WTC11 (cell line): ENCODE measurements around the gene RPL36A. TPM values are rescaled to one million over a fixed set of nuclear protein-coding genes. Genes with fewer than 3 reads are reported as not detected.

ENCODE experiments used
- ATAC-seq: fragments of 200-7000 bp; cut with Tn5 transposase; 2 replicates; pipeline ENCODE4 v1.10.0; 2021; ENCODE audit warnings: mild to moderate bottlenecking, moderate library complexity
- CTCF ChIA-PET: fragments of 300-600 bp; sonication (Branson Sonifier 250); formaldehyde crosslinking; loops from one replicate; lab custom pipeline; 2021; ENCODE audit warnings: antibody characterized with exemption; lab: Charles Lee
- POLR2A ChIA-PET: fragments of 350-600 bp; sonication (Branson Sonifier 250); formaldehyde crosslinking; loops from one replicate; lab custom pipeline; 2021; ENCODE audit warnings: antibody characterized with exemption; lab: Charles Lee
- DNase-seq: peaks from one replicate; pipeline ENCODE4 v3.0.0; 2021; ENCODE audit warnings: low spot score
- H3K27ac Mint-ChIP-seq: 2 replicates; pipeline ENCODE4 v1.8.0; 2021; ENCODE audit warnings: mixed read lengths
- H3K27me3 Mint-ChIP-seq: 2 replicates; pipeline ENCODE4 v1.8.0; 2021; ENCODE audit warnings: low read depth, mild to moderate bottlenecking, moderate library complexity, mixed read lengths
- H3K36me3 Mint-ChIP-seq: 2 replicates; pipeline ENCODE4 v1.8.0; 2021; ENCODE audit warnings: mixed read lengths
- H3K4me1 Mint-ChIP-seq: 2 replicates; pipeline ENCODE4 v1.8.0; 2022; ENCODE audit warnings: mixed read lengths
- H3K4me3 Mint-ChIP-seq: 2 replicates; pipeline ENCODE4 v1.8.0; 2021; ENCODE audit warnings: mild to moderate bottlenecking, moderate library complexity, mixed read lengths
- H3K9me3 Mint-ChIP-seq: 2 replicates; pipeline ENCODE4 v1.8.0; 2021; ENCODE audit warnings: mixed read lengths
- ATF1 ChIP-seq: sonication (generic); formaldehyde crosslinking; IDR thresholded peaks from 2 replicates; pipeline ENCODE4 v1.8.1; 2023; ENCODE audit warnings: mild to moderate bottlenecking, moderate library complexity, missing genetic modification reagents
- CREM ChIP-seq: sonication (generic); formaldehyde crosslinking; IDR thresholded peaks from 2 replicates; pipeline ENCODE4 v1.8.1; 2022; ENCODE audit warnings: mild to moderate bottlenecking, missing genetic modification reagents, moderate library complexity
- E2F5 ChIP-seq: sonication (generic); formaldehyde crosslinking; IDR thresholded peaks from 2 replicates; pipeline ENCODE4 v1.8.1; 2022; ENCODE audit warnings: mild to moderate bottlenecking, moderate library complexity, missing genetic modification reagents
- EMX1 ChIP-seq: fragments of 250-450 bp; sonication (Bioruptor Pico); IDR thresholded peaks from 2 replicates; pipeline ENCODE4 v1.8.0; 2021; ENCODE audit warnings: mild to moderate bottlenecking
- FOXJ3 ChIP-seq: sonication (generic); formaldehyde crosslinking; IDR thresholded peaks from 2 replicates; pipeline ENCODE4 v1.9.0; 2021; ENCODE audit warnings: missing genetic modification reagents, mild to moderate bottlenecking, borderline replicate concordance
- GTF2I ChIP-seq: fragments of 250-450 bp; sonication (Bioruptor Pico); conservative IDR thresholded peaks from 2 replicates; pipeline ENCODE4 v1.4.0; 2021; ENCODE audit warnings: mild to moderate bottlenecking
- HMGA2 ChIP-seq: fragments of 250-450 bp; sonication (Bioruptor Pico); IDR thresholded peaks from 2 replicates; pipeline ENCODE4 v1.4.0; 2021; ENCODE audit warnings: mild to moderate bottlenecking, moderate library complexity
- JAZF1 ChIP-seq: fragments of 250-450 bp; sonication (Bioruptor Pico); IDR thresholded peaks from 2 replicates; pipeline ENCODE4 v1.9.0; 2021; ENCODE audit warnings: moderate library complexity, mild to moderate bottlenecking, inconsistent platforms
- MXD4 ChIP-seq: fragments of 250-450 bp; sonication (Bioruptor Pico); IDR thresholded peaks from 2 replicates; pipeline ENCODE4 v1.8.0; 2021; ENCODE audit warnings: mild to moderate bottlenecking, moderate library complexity, borderline replicate concordance
- NFYB ChIP-seq: sonication (generic); formaldehyde crosslinking; conservative IDR thresholded peaks from 2 replicates; pipeline ENCODE4 v1.8.0; 2022; ENCODE audit warnings: low read depth, missing genetic modification reagents
- SMAD3 ChIP-seq: sonication (generic); formaldehyde crosslinking; IDR thresholded peaks from 2 replicates; pipeline ENCODE4 v1.8.0; 2022; ENCODE audit warnings: missing genetic modification reagents, mild to moderate bottlenecking, borderline replicate concordance
- SP1 ChIP-seq: sonication (generic); formaldehyde crosslinking; conservative IDR thresholded peaks from 2 replicates; pipeline ENCODE4 v1.8.1; 2022; ENCODE audit warnings: missing genetic modification reagents
- STAT6 ChIP-seq: sonication (generic); formaldehyde crosslinking; conservative IDR thresholded peaks from 2 replicates; pipeline ENCODE4 v1.8.1; 2023; ENCODE audit warnings: mild to moderate bottlenecking, low read depth, missing genetic modification reagents, moderate library complexity
- TEAD1 ChIP-seq: sonication (generic); formaldehyde crosslinking; IDR thresholded peaks from 2 replicates; pipeline ENCODE4 v1.8.0; 2022; ENCODE audit warnings: mild to moderate bottlenecking, missing genetic modification reagents
- TP53 ChIP-seq: sonication (generic); formaldehyde crosslinking; IDR thresholded peaks from 2 replicates; pipeline ENCODE4 v1.8.1; 2023; ENCODE audit warnings: mild to moderate bottlenecking, missing genetic modification reagents
- USF1 ChIP-seq: sonication (generic); formaldehyde crosslinking; IDR thresholded peaks from 2 replicates; pipeline ENCODE4 v1.8.0; 2022; ENCODE audit warnings: mild to moderate bottlenecking, missing genetic modification reagents
- ZNF263 ChIP-seq: sonication (generic); formaldehyde crosslinking; IDR thresholded peaks from 2 replicates; pipeline ENCODE4 v1.8.1; 2022; ENCODE audit warnings: low read depth, mild to moderate bottlenecking, moderate library complexity, missing genetic modification reagents
- ZNF396 ChIP-seq: fragments of 250-450 bp; sonication (Bioruptor Pico); IDR thresholded peaks from 2 replicates; pipeline ENCODE4 v1.8.0; 2021; ENCODE audit warnings: mild to moderate bottlenecking, moderate library complexity, borderline replicate concordance
- ZSCAN18 ChIP-seq: fragments of 250-450 bp; sonication (Bioruptor Pico); IDR thresholded peaks from 2 replicates; pipeline ENCODE4 v2.1.2; 2022; ENCODE audit warnings: mild to moderate bottlenecking, moderate library complexity
- total RNA-seq: library from RNA; stranded (reverse); gene quantifications from 3 replicates; pipeline ENCODE4 v1.2.3, GENCODE V29; 2021
- TF ChIP-seq, protein P1 (sequence below): sonication (generic); formaldehyde crosslinking; IDR thresholded peaks from 2 replicates; pipeline ENCODE4 v1.8.1; 2022; ENCODE audit warnings: mild to moderate bottlenecking, missing genetic modification reagents, moderate library complexity, borderline replicate concordance
- TF ChIP-seq, protein P2 (sequence below): sonication (generic); formaldehyde crosslinking; IDR thresholded peaks from 2 replicates; pipeline ENCODE4 v1.8.0; 2023; ENCODE audit warnings: mild to moderate bottlenecking, missing genetic modification reagents
- TF ChIP-seq, protein P3 (sequence below): fragments of 200-600 bp; IDR thresholded peaks from 2 replicates; pipeline ENCODE4 v1.8.0; 2022; ENCODE audit warnings: antibody characterized with exemption
- TF ChIP-seq, protein P4 (sequence below): sonication (generic); formaldehyde crosslinking; conservative IDR thresholded peaks from 2 replicates; pipeline ENCODE4 v1.8.1; 2022; ENCODE audit warnings: mild to moderate bottlenecking, missing genetic modification reagents

RPL36A gene
- total RNA-seq, 1 experiment from 2014 or later = 320 TPM

DNA sequence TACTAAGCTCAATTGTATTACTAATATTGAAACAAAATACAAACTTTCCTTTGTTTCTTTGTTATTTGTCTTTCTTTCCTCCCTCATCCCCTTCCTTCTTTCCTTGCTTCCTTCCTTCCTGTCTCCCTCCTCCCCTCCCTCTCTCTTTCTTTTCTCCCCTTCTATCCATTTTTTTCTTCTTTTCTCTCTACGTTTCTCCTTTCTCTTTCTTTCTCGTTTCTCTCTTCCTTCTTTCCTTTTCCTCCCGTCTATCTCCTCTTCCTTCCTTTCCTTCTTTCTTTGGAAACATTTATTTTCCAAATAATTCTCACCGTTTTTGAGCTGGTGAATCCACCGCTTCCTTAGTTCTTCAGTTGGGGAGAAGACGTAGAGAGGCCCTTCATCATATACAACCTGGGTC is 21.1 kb upstream of the RPL36A start:
- ChIA-PET POLR2A (no interaction called here), CTCF (no interaction called here)
- no peaks in the 10 kb centered on the region for H3K27me3 Mint-ChIP-seq
- H3K27ac Mint-ChIP-seq = no peak overlapping the region
- H3K36me3 Mint-ChIP-seq = no peaks in the 10 kb centered on the region
- no peak for DNase-seq
- no peaks in the 10 kb centered on the region for H3K9me3 Mint-ChIP-seq
- no peak for ATAC-seq
- H3K4me3 Mint-ChIP-seq = no peak overlapping the region
- TF ChIP-seq TP53 (CRISPR knock-in tag) = no peak
- TF ChIP-seq ATF1 (CRISPR knock-in tag) = no peak
- no peak for TF ChIP-seq NFYB (CRISPR knock-in tag)
- no peak for TF ChIP-seq SMAD3
- no peak for TF ChIP-seq STAT6 (CRISPR knock-in tag)
- TF ChIP-seq ZNF396 = no peak
- TF ChIP-seq MXD4 = no peak
- no peak for TF ChIP-seq FOXJ3 (CRISPR knock-in tag)
- TF ChIP-seq, protein P1, sequence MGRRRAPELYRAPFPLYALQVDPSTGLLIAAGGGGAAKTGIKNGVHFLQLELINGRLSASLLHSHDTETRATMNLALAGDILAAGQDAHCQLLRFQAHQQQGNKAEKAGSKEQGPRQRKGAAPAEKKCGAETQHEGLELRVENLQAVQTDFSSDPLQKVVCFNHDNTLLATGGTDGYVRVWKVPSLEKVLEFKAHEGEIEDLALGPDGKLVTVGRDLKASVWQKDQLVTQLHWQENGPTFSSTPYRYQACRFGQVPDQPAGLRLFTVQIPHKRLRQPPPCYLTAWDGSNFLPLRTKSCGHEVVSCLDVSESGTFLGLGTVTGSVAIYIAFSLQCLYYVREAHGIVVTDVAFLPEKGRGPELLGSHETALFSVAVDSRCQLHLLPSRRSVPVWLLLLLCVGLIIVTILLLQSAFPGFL = no peak
- TF ChIP-seq E2F5 (CRISPR knock-in tag) = no peak
- TF ChIP-seq GTF2I (CRISPR knock-in tag) = no peak
- no peak for TF ChIP-seq JAZF1 (CRISPR knock-in tag)
- TF ChIP-seq, protein P2, sequence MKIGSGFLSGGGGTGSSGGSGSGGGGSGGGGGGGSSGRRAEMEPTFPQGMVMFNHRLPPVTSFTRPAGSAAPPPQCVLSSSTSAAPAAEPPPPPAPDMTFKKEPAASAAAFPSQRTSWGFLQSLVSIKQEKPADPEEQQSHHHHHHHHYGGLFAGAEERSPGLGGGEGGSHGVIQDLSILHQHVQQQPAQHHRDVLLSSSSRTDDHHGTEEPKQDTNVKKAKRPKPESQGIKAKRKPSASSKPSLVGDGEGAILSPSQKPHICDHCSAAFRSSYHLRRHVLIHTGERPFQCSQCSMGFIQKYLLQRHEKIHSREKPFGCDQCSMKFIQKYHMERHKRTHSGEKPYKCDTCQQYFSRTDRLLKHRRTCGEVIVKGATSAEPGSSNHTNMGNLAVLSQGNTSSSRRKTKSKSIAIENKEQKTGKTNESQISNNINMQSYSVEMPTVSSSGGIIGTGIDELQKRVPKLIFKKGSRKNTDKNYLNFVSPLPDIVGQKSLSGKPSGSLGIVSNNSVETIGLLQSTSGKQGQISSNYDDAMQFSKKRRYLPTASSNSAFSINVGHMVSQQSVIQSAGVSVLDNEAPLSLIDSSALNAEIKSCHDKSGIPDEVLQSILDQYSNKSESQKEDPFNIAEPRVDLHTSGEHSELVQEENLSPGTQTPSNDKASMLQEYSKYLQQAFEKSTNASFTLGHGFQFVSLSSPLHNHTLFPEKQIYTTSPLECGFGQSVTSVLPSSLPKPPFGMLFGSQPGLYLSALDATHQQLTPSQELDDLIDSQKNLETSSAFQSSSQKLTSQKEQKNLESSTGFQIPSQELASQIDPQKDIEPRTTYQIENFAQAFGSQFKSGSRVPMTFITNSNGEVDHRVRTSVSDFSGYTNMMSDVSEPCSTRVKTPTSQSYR (CRISPR knock-in tag) = no peak
- TF ChIP-seq TEAD1 = no peak
- TF ChIP-seq, all 79 proteins: peak for 0
- no peaks in the 10 kb centered on the region for H3K4me1 Mint-ChIP-seq

DNA sequence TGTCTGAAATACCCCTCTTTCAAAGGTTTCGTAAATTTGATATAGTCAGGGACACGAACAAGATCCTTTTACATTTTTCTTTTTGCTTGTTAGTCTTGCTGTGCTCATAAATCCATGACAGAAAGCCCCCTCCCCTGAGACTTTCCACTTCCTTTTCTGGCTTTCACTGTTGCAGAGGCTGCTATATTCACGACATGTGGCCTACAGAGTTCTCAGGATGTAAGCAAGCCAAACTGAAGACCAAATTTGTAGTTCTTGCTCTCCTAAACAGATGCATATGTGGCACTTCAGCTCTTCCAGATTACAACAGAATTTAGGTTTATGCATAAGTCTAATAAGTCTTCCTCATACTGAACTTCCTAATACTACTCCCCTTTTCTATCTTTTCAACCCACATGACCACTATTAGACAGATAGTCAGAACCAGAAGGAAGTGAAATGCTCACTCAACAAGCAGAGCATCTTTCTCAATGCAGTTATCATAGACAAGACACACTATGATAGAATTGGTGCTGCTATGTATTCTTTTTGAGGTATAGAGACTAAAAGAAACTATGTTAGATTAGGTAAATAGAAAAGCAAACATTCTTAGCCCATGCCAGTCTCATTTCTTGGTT is 19.8 kb upstream of the RPL36A start:
- Mint-ChIP-seq H3K27ac (no peak overlapping the region), H3K36me3 (no peaks in the 10 kb centered on the region), H3K27me3 (peaks cover 8% of the 10 kb centered on the region), H3K9me3 (no peaks in the 10 kb centered on the region), H3K4me3 (no peak overlapping the region), H3K4me1 (no peaks in the 10 kb centered on the region)
- CTCF ChIA-PET = no interaction called here
- no peak for DNase-seq
- no peak for ATAC-seq
- POLR2A ChIA-PET = no interaction called here
- no peak for TF ChIP-seq CREM
- TF ChIP-seq, protein P3, sequence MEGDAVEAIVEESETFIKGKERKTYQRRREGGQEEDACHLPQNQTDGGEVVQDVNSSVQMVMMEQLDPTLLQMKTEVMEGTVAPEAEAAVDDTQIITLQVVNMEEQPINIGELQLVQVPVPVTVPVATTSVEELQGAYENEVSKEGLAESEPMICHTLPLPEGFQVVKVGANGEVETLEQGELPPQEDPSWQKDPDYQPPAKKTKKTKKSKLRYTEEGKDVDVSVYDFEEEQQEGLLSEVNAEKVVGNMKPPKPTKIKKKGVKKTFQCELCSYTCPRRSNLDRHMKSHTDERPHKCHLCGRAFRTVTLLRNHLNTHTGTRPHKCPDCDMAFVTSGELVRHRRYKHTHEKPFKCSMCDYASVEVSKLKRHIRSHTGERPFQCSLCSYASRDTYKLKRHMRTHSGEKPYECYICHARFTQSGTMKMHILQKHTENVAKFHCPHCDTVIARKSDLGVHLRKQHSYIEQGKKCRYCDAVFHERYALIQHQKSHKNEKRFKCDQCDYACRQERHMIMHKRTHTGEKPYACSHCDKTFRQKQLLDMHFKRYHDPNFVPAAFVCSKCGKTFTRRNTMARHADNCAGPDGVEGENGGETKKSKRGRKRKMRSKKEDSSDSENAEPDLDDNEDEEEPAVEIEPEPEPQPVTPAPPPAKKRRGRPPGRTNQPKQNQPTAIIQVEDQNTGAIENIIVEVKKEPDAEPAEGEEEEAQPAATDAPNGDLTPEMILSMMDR = no peak
- TF ChIP-seq HMGA2 (CRISPR knock-in tag) = no peak
- TF ChIP-seq SP1 (CRISPR knock-in tag) = no peak
- TF ChIP-seq, protein P1 = no peak
- no peak for TF ChIP-seq EMX1 (CRISPR knock-in tag)
- no peak for TF ChIP-seq ZNF263 (CRISPR knock-in tag)
- TF ChIP-seq GTF2I (CRISPR knock-in tag) = no peak
- TF ChIP-seq, protein P4, sequence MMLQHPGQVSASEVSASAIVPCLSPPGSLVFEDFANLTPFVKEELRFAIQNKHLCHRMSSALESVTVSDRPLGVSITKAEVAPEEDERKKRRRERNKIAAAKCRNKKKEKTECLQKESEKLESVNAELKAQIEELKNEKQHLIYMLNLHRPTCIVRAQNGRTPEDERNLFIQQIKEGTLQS = no peak
- TF ChIP-seq ZSCAN18 (CRISPR knock-in tag) = no peak
- TF ChIP-seq TP53 (CRISPR knock-in tag) = no peak
- no peak for TF ChIP-seq USF1 (CRISPR knock-in tag)
